Ovary (tissue), 9 donors: Measurements from ENCODE around the gene DNMT3A. TPM values are rescaled to one million over a fixed set of nuclear protein-coding genes. Genes with fewer than 3 reads are reported as not detected.
A peak's percentile ranks its signal among the peaks of the same experiment; 100 is the strongest.

Experiments used
- DNase-seq, 5 donors: peaks; one replicate each; pipeline ENCODE4 v3.0.0-alpha.2; 2019 to 2020
- H3K27ac ChIP-seq, 2 donors: fragments of 200-600 bp; one replicate each; pipeline versions ENCODE4 v1.5.1 to v1.8.0; 2019 to 2022
- H3K27me3 ChIP-seq: fragments of 200-600 bp; one replicate; pipeline ENCODE4 v1.8.0; 2022
- H3K36me3 ChIP-seq: fragments of 200-600 bp; sonication (generic); one replicate; pipeline ENCODE4 v1.5.1; 2019
- H3K4me1 ChIP-seq: one replicate; pipeline ENCODE4 v1.8.1; 2013; ENCODE audit warnings: mild to moderate bottlenecking, moderate library complexity; ENCODE audit not compliant: insufficient read depth
- H3K4me3 ChIP-seq: fragments of 200-600 bp; sonication (generic); one replicate; pipeline ENCODE4 v1.5.1; 2017
- H3K9me3 ChIP-seq, 2 donors: fragments of 200-600 bp in 1 of 2; sonication (generic) in 1 of 2; one replicate each; pipeline versions ENCODE4 v1.5.1 to v1.8.1; 2013 to 2019; ENCODE audit warnings: mild to moderate bottlenecking in 1 of 2, moderate library complexity in 1 of 2
- CTCF ChIP-seq, 3 donors: fragments of 450-650 bp in 2 of 3; fragments of 200-600 bp in 1 of 3; IDR thresholded peaks; one replicate each; pipeline versions ENCODE4 v1.5.1 to v1.8.0; 2016 to 2022; ENCODE audit warnings: antibody characterized with exemption in 3 of 3, mild to moderate bottlenecking in 1 of 3
- EP300 ChIP-seq: sonication (generic); formaldehyde crosslinking; IDR thresholded peaks from one replicate; pipeline ENCODE4 v1.6.1; 2017; ENCODE audit warnings: antibody characterized with exemption
- POLR2A ChIP-seq: fragments of 450-650 bp; IDR thresholded peaks from one replicate; pipeline ENCODE4 v1.6.1; 2017; ENCODE audit warnings: antibody characterized with exemption, mild to moderate bottlenecking, moderate library complexity
- WGBS, 3 donors: extraction: QIAGEN DNeasy Blood & Tissue Kit in 1 of 3; methylation state at CpG; one replicate each; pipeline versions ENCODE4 v1.1.5 to v1.1.7; 2013 to 2017; 5-methylcytosine and 5-hydroxymethylcytosine counted together
- intact Hi-C, 4 donors: fragments of 100-400 bp; cut with DNase I; formaldehyde crosslinking; loops; one replicate each; pipeline versions ENCODE4 v1.11.0 to v1.15.1; 2022 to 2023
- polyA plus RNA-seq, 2 donors: library from polyadenylated mRNA; stranded (reverse); fragments of 200-250 nt in 1 of 2; fragments of 350-450 nt in 1 of 2; fragmentation: Illumina TruSeq in 1 of 2; extraction: RNeasy Lipid Tissue Mini Kit (QIAGEN cat#74804) in 1 of 2; gene quantifications; one replicate each; pipeline ENCODE4 v1.2.3, GENCODE V29; 2013 to 2014
- total RNA-seq, 7 donors: library from RNA; depleted of rRNA in 2 of 7; stranded (reverse); fragments of >200 nt in 2 of 7; fragmentation: NEBNext Ultra II Directional in 3 of 7; extraction: Animal tissue kit (Norgen Biotek cat#: 25700) in 3 of 7; gene quantifications; one replicate each; pipeline versions ENCODE4 v1.1.0 to v1.2.4, GENCODE V29; 2016 to 2023
- donor health status: DM: no; HTN: no; CAD: no; lungs with moderate emphysema.
- donor health status: DM: no; HTN: no; CAD: no.
- donor health status: Bipolar disorder and iron deficiency.
- donor health status: DM: yes; HTN: yes; CAD: no.
- donor health status: DM: no; HTN: no; CAD: no.
- donor health status: DM: yes; HTN: yes; CAD: no.

The DNMT3A gene
- total and polyA plus RNA-seq, 9 donors: 11.3 to 72.7 (median 46.7) TPM

- intact Hi-C loops: loop anchor here in 1 of 4 donors (10.0 kb wide), 1 partner anchor 45 kb away; no protein-coding TSS in a partner anchor
- no peak overlapping the region for H3K4me3 ChIP-seq
- no peak overlapping the region for H3K27ac ChIP-seq
- WGBS, 3 donors: 39 to 59% (median 41%) methylated on average over 10 of the region's 10 CpGs
- no peaks in the 10 kb centered on the region for H3K9me3 ChIP-seq
- no peaks in the 10 kb centered on the region for H3K36me3 ChIP-seq
- H3K4me1 ChIP-seq: peaks cover 10% of the 10 kb centered on the region
- peak in 3 of 5 donors; percentile 12 to 35 (median 12) for DNase-seq
- no peaks in the 10 kb centered on the region for H3K27me3 ChIP-seq
- no peak for TF ChIP-seq CTCF (IDR thresholded peaks at IDR 0.05)
- no peak for TF ChIP-seq EP300
- no peak for TF ChIP-seq POLR2A
Observed at GRCh38 chr2:25330273-25330672, 11.5 kb downstream of the DNMT3A start.

GRCh38 chr2:25328152-25329085 lies 13.3 kb downstream of the DNMT3A start:
- Histone ChIP-seq H3K36me3 (no peaks in the 10 kb centered on the region), H3K27ac (no peak overlapping the region), H3K9me3 (no peaks in the 10 kb centered on the region), H3K27me3 (no peaks in the 10 kb centered on the region), H3K4me3 (no peak overlapping the region), H3K4me1 (peaks cover 13% of the 10 kb centered on the region)
- intact Hi-C loops: no loop called here
- 75 to 81% (median 79%) methylated on average over 27 of the region's 27 CpGs for WGBS, 3 donors
- DNase-seq: peak in 2 of 5 donors; percentile 19 to 34
- TF ChIP-seq EP300: no peak
- no peak for TF ChIP-seq POLR2A
- TF ChIP-seq CTCF (IDR thresholded peaks at IDR 0.05): no peak

GRCh38 chr2:25326326-25327013 lies 15.3 kb downstream of the DNMT3A start:
- H3K36me3 ChIP-seq: no peaks in the 10 kb centered on the region
- no peaks in the 10 kb centered on the region for H3K27me3 ChIP-seq
- intact Hi-C loops: no loop called here
- H3K27ac ChIP-seq: no peak overlapping the region
- no peak for DNase-seq
- no peak for TF ChIP-seq POLR2A
- TF ChIP-seq EP300: no peak
- TF ChIP-seq CTCF (IDR thresholded peaks at IDR 0.05): no peak
- WGBS, 3 donors: 95 to 97% (median 97%) methylated on average over 5 of the region's 5 CpGs
- no peak overlapping the region for H3K4me3 ChIP-seq
- no peaks in the 10 kb centered on the region for H3K9me3 ChIP-seq
- peaks cover 13% of the 10 kb centered on the region for H3K4me1 ChIP-seq

- peaks cover 8% of the 10 kb centered on the region for H3K4me1 ChIP-seq
- H3K27ac ChIP-seq: peak overlapping the region in 1 of 2 donors; percentile 24
- intact Hi-C loops: no loop called here
- DNase-seq: peak; percentile 72 to 86 (median 75)
- H3K4me3 ChIP-seq: no peak overlapping the region
- H3K27me3 ChIP-seq: no peaks in the 10 kb centered on the region
- TF ChIP-seq CTCF (IDR thresholded peaks at IDR 0.05) (no peak), EP300 (no peak), POLR2A (no peak)
- no peaks in the 10 kb centered on the region for H3K36me3 ChIP-seq
- WGBS, 3 donors: 51 to 58% (median 52%) methylated on average over 16 of the region's 16 CpGs
- no peaks in the 10 kb centered on the region for H3K9me3 ChIP-seq
Observed at GRCh38 chr2:25324905-25325592, 16.7 kb downstream of the DNMT3A start.
